Left colon (tissue), 2 donors: ENCODE measurements around the gene NOL4L. TPM values are rescaled to one million over a fixed set of nuclear protein-coding genes. Genes with fewer than 3 reads are reported as not detected.

Source experiments
- ATAC-seq: fragments of 200-7000 bp; cut with Tn5 transposase; one replicate; pipeline ENCODE4 v1.9.1; 2020; ENCODE audit warnings: mild to moderate bottlenecking, moderate library complexity
- DNase-seq, 2 donors: peaks; one replicate each; pipeline ENCODE4 v3.0.0-alpha.2; 2020
- intact Hi-C, 2 donors: fragments of 100-400 bp; cut with DNase I in 1 of 2; cut with micrococcal nuclease in 1 of 2; formaldehyde crosslinking; loops; one replicate each; pipeline versions ENCODE4 v1.11.2 to v1.14.0; 2022; cut with DNase I, micrococcal nuclease
- total RNA-seq, 2 donors: library from RNA; stranded (reverse); fragmentation: NEBNext Ultra II Directional; extraction: Animal tissue kit (Norgen Biotek cat#: 25700); gene quantifications; one replicate each; pipeline ENCODE4 v1.2.1, GENCODE V29; 2021
- donor health status: DM: no; HTN: no; CAD: no.
- donor health status: DM: yes; HTN: yes; CAD: no.

NOL4L gene
- total RNA-seq, 2 donors from 2014 or later: 55.2 to 61.0 TPM

DNA sequence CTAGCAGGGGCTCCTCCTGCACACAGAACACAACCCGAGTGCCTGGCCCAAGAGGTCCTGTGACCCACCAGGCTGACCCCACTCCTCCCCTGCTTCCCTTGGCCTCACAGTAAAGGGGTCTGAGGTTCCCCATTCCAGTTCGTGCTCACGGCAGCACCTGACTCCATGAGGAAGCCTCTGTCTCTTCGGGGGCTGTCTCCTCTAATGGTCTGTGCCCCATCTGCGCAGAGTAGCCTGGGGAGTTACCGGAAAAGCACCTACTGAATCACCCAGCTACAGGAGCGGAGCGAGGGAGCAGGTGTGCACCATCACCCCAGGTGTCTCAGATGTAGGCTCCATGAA is 133.8 kb downstream of the NOL4L start:
- DNase-seq: peak in 1 of 2 donors; percentile 12
- no peak for ATAC-seq
- intact Hi-C loops: no loop called here

GRCh38 chr20:32450484-32451061 is 134.6 kb downstream of the NOL4L start:
- intact Hi-C loops: no loop called here
- ATAC-seq (no peak), DNase-seq (peak in 1 of 2 donors; percentile 15)

DNA sequence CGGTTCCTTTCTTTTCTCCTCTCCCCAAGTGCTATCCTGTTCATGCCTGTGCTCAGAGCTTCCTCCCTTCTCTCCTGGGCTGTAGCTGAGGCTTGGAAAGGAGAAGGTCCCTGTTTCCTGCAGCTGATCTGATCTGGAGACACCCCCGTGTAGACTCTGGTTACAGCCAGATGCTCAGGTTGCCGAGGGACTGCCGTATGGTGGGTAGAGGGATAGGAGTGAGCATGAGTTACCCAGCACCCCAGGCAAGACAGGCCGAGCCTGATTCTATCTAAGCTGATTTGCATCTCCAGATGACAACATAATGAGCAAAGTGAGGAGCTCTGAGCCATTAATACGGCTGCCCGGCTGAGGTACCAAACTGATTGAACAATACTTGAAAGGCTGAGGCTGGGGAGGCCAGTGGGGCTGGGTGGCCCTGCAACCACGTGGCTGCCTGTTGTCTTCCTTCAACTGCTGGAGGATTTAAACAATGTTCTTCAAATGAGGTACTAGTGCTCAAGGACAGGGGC is 135.2 kb downstream of the NOL4L start:
- ATAC-seq (no peak), DNase-seq (peak in 1 of 2 donors; percentile 18)
- intact Hi-C loops: loop anchor here in 1 of 2 donors (10.0 kb wide), 1 partner anchor 85 kb away; no protein-coding TSS in a partner anchor

GRCh38 chr20:32449057-32449889 is 135.9 kb downstream of the NOL4L start:
- intact Hi-C loops: loop anchor here in 1 of 2 donors (10.0 kb wide), 1 partner anchor 84 kb away; no protein-coding TSS in a partner anchor
- DNase-seq: peak in 1 of 2 donors; percentile 21
- no peak for ATAC-seq

GRCh38 chr20:32448306-32449056 is 136.7 kb downstream of the NOL4L start:
- ATAC-seq: no peak
- peak in 1 of 2 donors; percentile 39 for DNase-seq

DNA sequence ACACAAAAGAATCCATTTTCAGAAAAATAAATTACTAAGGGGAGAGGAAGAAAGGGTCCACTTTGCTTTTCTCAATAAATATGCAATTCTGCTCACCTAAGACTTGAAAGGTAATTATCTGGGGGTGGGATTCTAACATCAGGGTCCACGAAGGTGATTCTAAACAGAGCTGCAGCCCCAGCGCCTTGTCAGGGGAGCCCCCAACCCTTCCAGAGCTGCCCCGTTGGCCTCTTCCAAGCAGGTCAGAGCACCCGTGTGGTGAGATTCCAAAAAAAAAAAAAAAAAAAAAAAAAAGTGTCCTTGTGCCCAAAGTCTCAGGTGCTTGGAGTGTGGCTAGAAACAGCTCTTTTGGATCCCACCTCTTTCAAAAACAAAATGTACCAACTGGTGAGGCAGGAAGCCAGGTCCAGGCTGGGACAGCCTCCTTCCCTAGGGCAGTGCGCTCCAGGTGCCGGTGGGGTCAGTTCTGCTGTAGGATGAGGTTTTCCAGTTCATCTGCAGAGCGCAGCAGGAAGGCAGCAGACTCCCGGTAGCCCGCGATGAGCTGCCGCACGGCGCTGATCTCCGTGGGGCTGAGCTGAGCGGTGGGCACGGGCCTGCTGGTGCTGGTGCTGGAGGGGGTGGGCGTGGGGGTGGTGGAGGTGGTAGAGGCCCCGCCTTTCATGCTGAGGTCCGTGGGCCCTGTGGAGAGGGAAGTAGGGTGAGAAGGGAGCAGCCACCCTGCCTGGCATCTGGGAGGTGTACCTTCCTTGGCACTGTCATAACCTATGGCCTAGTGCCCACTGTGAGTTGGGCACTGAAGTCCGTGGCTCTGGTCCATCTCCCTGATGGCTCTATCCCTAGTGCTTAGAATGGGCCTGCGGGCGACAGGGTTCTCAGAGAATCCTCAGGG is 137.8 kb downstream of the NOL4L start:
- DNase-seq: peak in 1 of 2 donors; percentile 21
- intact Hi-C loops: loop anchor here in 1 of 2 donors (10.0 kb wide), 1 partner anchor 83 kb away; no protein-coding TSS in a partner anchor
- ATAC-seq: peak; percentile 9

More at GRCh38 chr20:32448306-32449056, 136.7 kb downstream of the NOL4L start:
- intact Hi-C loops: loop anchor here in 1 of 2 donors (10.0 kb wide), 1 partner anchor 84 kb away; no protein-coding TSS in a partner anchor

GRCh38 chr20:32446301-32447100 is 138.6 kb downstream of the NOL4L start:
- DNase-seq (peak in 1 of 2 donors; percentile 18), ATAC-seq (no peak)
- intact Hi-C loops: loop anchor here in 1 of 2 donors (10.0 kb wide), 1 partner anchor 82 kb away; no protein-coding TSS in a partner anchor

DNA sequence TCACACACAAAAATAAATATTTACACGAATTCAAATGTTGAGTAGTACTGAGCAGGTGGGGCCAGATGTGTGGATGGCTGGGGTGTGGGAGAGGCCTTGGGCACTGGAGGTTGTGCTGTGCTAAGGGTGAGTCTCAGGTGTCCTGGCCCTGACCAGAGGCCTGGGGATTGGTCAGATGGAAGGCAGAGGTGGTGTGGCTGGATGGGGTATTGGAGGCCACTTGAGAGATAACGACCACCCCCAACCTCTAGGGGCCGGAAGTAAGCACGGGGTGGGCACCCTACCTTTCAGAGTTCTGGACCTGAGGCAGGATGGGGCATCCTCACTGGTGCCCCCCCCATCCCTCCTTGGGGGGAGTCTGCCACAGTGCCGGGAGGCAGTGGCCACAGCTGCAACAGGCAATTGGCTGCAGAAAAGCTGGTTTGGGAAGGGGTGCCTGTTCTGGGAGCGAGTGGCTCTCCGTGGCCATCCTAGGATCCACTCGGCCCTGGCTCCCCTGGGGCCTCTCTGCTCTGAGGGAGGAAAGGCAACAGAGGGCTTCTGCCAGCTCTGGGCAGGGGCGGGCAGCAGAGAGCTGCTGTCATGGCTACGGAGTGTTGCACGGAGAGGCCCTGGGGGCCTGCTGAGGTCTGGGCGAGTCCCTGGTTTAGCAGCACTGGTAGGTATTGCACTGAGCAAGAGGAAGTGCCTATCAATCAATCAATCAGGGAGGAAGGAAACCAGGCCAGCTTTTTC is 139.4 kb downstream of the NOL4L start:
- ATAC-seq: peak; percentile 19
- intact Hi-C loops: loop anchor here in 1 of 2 donors (10.0 kb wide), 1 partner anchor 81 kb away; no protein-coding TSS in a partner anchor
- DNase-seq: no peak

DNA sequence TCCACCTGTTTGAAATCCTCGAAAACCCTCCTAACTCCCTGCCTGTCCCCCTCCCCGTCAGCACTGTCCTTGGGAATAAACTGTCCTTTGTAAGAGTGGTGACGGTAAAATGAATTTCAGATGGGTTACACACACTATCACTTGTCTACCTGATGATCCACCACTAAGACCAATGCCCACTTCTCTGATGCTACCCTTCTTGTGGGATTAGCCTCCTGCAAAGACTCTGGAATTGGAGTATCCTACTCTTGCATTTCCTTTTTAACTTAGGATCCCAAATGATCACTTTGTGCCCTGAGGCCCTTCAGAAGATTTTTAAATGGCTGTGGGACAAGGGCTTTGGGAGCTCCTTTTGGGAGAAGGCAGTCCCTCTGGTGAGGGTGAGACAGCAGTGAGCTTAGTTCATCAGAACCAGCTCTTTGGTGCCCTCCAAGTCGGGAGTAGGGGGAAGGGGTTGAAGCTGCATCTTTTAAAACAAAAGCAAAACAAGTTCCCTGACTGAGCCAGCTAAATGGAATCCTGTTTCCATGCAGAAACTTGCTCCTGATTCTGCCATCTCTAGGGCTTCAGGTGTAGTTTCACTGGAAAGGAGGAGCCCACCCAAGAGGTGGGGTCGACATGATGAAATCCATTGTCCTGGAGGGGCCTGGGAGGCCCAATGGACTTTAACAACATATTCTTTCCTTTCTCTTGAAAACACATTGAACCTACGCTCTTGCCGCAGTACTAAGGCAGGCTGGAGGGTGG is 140.5 kb downstream of the NOL4L start:
- DNase-seq (no peak), ATAC-seq (no peak)
- intact Hi-C loops: loop anchor here in 1 of 2 donors (10.0 kb wide), 1 partner anchor 80 kb away; no protein-coding TSS in a partner anchor

GRCh38 chr20:32443386-32443974 is 141.7 kb downstream of the NOL4L start:
- DNase-seq: no peak
- no peak for ATAC-seq
- intact Hi-C loops: loop anchor here in 1 of 2 donors (10.0 kb wide), 1 partner anchor 79 kb away; no protein-coding TSS in a partner anchor

GRCh38 chr20:32442630-32443373 is 142.3 kb downstream of the NOL4L start:
- intact Hi-C loops: loop anchor here in 1 of 2 donors (10.0 kb wide), 1 partner anchor 78 kb away; no protein-coding TSS in a partner anchor
- no peak for DNase-seq
- no peak for ATAC-seq

GRCh38 chr20:32441638-32442037 is 143.5 kb downstream of the NOL4L start:
- intact Hi-C loops: loop anchor here in 1 of 2 donors (10.0 kb wide), 1 partner anchor 77 kb away; no protein-coding TSS in a partner anchor
- DNase-seq: no peak
- no peak for ATAC-seq

GRCh38 chr20:32440758-32441078 is 144.4 kb downstream of the NOL4L start:
- intact Hi-C loops: loop anchor here in 1 of 2 donors (10.0 kb wide), 1 partner anchor 76 kb away; no protein-coding TSS in a partner anchor
- ATAC-seq (no peak), DNase-seq (no peak)

GRCh38 chr20:32440069-32440757 is 144.9 kb downstream of the NOL4L start:
- no peak for DNase-seq
- intact Hi-C loops: loop anchor here in 1 of 2 donors (10.0 kb wide), 1 partner anchor 75 kb away; no protein-coding TSS in a partner anchor
- ATAC-seq: no peak
